ENCODE results near the gene TBC1D19.

TBC1D19 gene

GRCh38 chr4:26749867-26750266, 166.0 kb downstream of the TBC1D19 start:
- peaks cover 2% of the 10 kb centered on the region for H3K36me3 Mint-ChIP-seq
- no peak overlapping the region for H3K4me3 Mint-ChIP-seq
- no peak for DNase-seq
- no peaks in the 10 kb centered on the region for H3K4me1 Mint-ChIP-seq
- no peaks in the 10 kb centered on the region for H3K9me3 Mint-ChIP-seq
- H3K27me3 Mint-ChIP-seq = no peaks in the 10 kb centered on the region
- H3K27ac Mint-ChIP-seq = no peak overlapping the region
- CTCF ChIA-PET = interaction anchor here (1.4 kb wide), 1 partner anchor 13 kb away, joined by 3 read pairs; no protein-coding TSS in a partner anchor

- DNase-seq = no peak
- H3K9me3 Mint-ChIP-seq = no peaks in the 10 kb centered on the region
- no peaks in the 10 kb centered on the region for H3K27me3 Mint-ChIP-seq
- H3K27ac Mint-ChIP-seq = no peak overlapping the region
- H3K4me3 Mint-ChIP-seq = no peak overlapping the region
- no peaks in the 10 kb centered on the region for H3K4me1 Mint-ChIP-seq
- CTCF ChIA-PET = no interaction called here
- H3K36me3 Mint-ChIP-seq = peaks cover 2% of the 10 kb centered on the region
Observed at GRCh38 chr4:26751004-26751403, 167.1 kb downstream of the TBC1D19 start.

- Mint-ChIP-seq H3K36me3 (no peaks in the 10 kb centered on the region), H3K4me3 (no peak overlapping the region), H3K27ac (no peak overlapping the region), H3K4me1 (no peaks in the 10 kb centered on the region), H3K27me3 (no peaks in the 10 kb centered on the region), H3K9me3 (no peaks in the 10 kb centered on the region)
- DNase-seq = no peak
- CTCF ChIA-PET = no interaction called here
Observed at GRCh38 chr4:26751838-26752237, 168.0 kb downstream of the TBC1D19 start.

- Mint-ChIP-seq H3K27ac (no peak overlapping the region), H3K36me3 (no peaks in the 10 kb centered on the region), H3K4me1 (no peaks in the 10 kb centered on the region)
Observed at GRCh38 chr4:26753187-26753586, 169.3 kb downstream of the TBC1D19 start.

GRCh38 chr4:26753617-26754016, 169.7 kb downstream of the TBC1D19 start:
- H3K27me3 Mint-ChIP-seq = no peaks in the 10 kb centered on the region
- CTCF ChIA-PET = no interaction called here
- DNase-seq = no peak
- H3K36me3 Mint-ChIP-seq = no peaks in the 10 kb centered on the region
- no peaks in the 10 kb centered on the region for H3K9me3 Mint-ChIP-seq
- no peak overlapping the region for H3K27ac Mint-ChIP-seq
- no peaks in the 10 kb centered on the region for H3K4me1 Mint-ChIP-seq
- no peak overlapping the region for H3K4me3 Mint-ChIP-seq

More at GRCh38 chr4:26753187-26753586, 169.3 kb downstream of the TBC1D19 start:
- no peaks in the 10 kb centered on the region for H3K27me3 Mint-ChIP-seq
- CTCF ChIA-PET = no interaction called here
- H3K4me3 Mint-ChIP-seq = no peak overlapping the region
- H3K9me3 Mint-ChIP-seq = no peaks in the 10 kb centered on the region
- no peak for DNase-seq

GRCh38 chr4:26757751-26758150, 173.9 kb downstream of the TBC1D19 start:
- H3K36me3 Mint-ChIP-seq = peaks cover 2% of the 10 kb centered on the region
- H3K9me3 Mint-ChIP-seq = no peaks in the 10 kb centered on the region
- DNase-seq = no peak
- CTCF ChIA-PET = no interaction called here
- no peaks in the 10 kb centered on the region for H3K27me3 Mint-ChIP-seq
- no peak overlapping the region for H3K27ac Mint-ChIP-seq
- no peak overlapping the region for H3K4me3 Mint-ChIP-seq
- peaks cover 4% of the 10 kb centered on the region for H3K4me1 Mint-ChIP-seq

- no peak overlapping the region for H3K27ac Mint-ChIP-seq
- peaks cover 6% of the 10 kb centered on the region for H3K4me1 Mint-ChIP-seq
- no peaks in the 10 kb centered on the region for H3K9me3 Mint-ChIP-seq
- peaks cover 2% of the 10 kb centered on the region for H3K36me3 Mint-ChIP-seq
- CTCF ChIA-PET = no interaction called here
- no peaks in the 10 kb centered on the region for H3K27me3 Mint-ChIP-seq
- no peak for DNase-seq
- H3K4me3 Mint-ChIP-seq = no peak overlapping the region
Observed at GRCh38 chr4:26758899-26759298, 175.0 kb downstream of the TBC1D19 start.

GRCh38 chr4:26762650-26763049, 178.8 kb downstream of the TBC1D19 start:
- Mint-ChIP-seq H3K27me3 (no peaks in the 10 kb centered on the region), H3K27ac (no peak overlapping the region), H3K4me3 (no peak overlapping the region), H3K4me1 (peaks cover 6% of the 10 kb centered on the region), H3K9me3 (no peaks in the 10 kb centered on the region), H3K36me3 (peaks cover 2% of the 10 kb centered on the region)
- DNase-seq = no peak
- CTCF ChIA-PET = no interaction called here

- Mint-ChIP-seq H3K9me3 (no peaks in the 10 kb centered on the region), H3K4me1 (peaks cover 6% of the 10 kb centered on the region), H3K36me3 (peaks cover 2% of the 10 kb centered on the region), H3K4me3 (no peak overlapping the region), H3K27me3 (no peaks in the 10 kb centered on the region), H3K27ac (no peak overlapping the region)
- no peak for DNase-seq
- CTCF ChIA-PET = no interaction called here
Observed at GRCh38 chr4:26763063-26763462, 179.2 kb downstream of the TBC1D19 start.

GRCh38 chr4:26763648-26764047, 179.8 kb downstream of the TBC1D19 start:
- peaks cover 2% of the 10 kb centered on the region for H3K36me3 Mint-ChIP-seq
- CTCF ChIA-PET = no interaction called here
- no peak for DNase-seq
- H3K27me3 Mint-ChIP-seq = no peaks in the 10 kb centered on the region
- no peaks in the 10 kb centered on the region for H3K9me3 Mint-ChIP-seq
- H3K4me3 Mint-ChIP-seq = no peak overlapping the region
- peaks cover 6% of the 10 kb centered on the region for H3K4me1 Mint-ChIP-seq
- no peak overlapping the region for H3K27ac Mint-ChIP-seq

GRCh38 chr4:26764231-26764630, 180.3 kb downstream of the TBC1D19 start:
- no peak overlapping the region for H3K4me3 Mint-ChIP-seq
- peaks cover 2% of the 10 kb centered on the region for H3K36me3 Mint-ChIP-seq
- no peaks in the 10 kb centered on the region for H3K9me3 Mint-ChIP-seq
- CTCF ChIA-PET = no interaction called here
- DNase-seq = no peak
- H3K27me3 Mint-ChIP-seq = no peaks in the 10 kb centered on the region
- H3K27ac Mint-ChIP-seq = no peak overlapping the region
- H3K4me1 Mint-ChIP-seq = peaks cover 6% of the 10 kb centered on the region

GRCh38 chr4:26765515-26765914, 181.6 kb downstream of the TBC1D19 start:
- Mint-ChIP-seq H3K36me3 (peaks cover 2% of the 10 kb centered on the region), H3K27me3 (no peaks in the 10 kb centered on the region), H3K4me1 (peaks cover 6% of the 10 kb centered on the region), H3K4me3 (no peak overlapping the region), H3K27ac (no peak overlapping the region), H3K9me3 (no peaks in the 10 kb centered on the region)
- CTCF ChIA-PET = no interaction called here
- DNase-seq = no peak

GRCh38 chr4:26766141-26766540, 182.3 kb downstream of the TBC1D19 start:
- Mint-ChIP-seq H3K9me3 (no peaks in the 10 kb centered on the region), H3K27ac (no peak overlapping the region), H3K4me1 (peaks cover 6% of the 10 kb centered on the region), H3K36me3 (peaks cover 2% of the 10 kb centered on the region), H3K27me3 (no peaks in the 10 kb centered on the region), H3K4me3 (no peak overlapping the region)
- DNase-seq = no peak
- CTCF ChIA-PET = no interaction called here

- Mint-ChIP-seq H3K4me3 (no peak overlapping the region), H3K27me3 (no peaks in the 10 kb centered on the region), H3K4me1 (no peaks in the 10 kb centered on the region), H3K9me3 (no peaks in the 10 kb centered on the region), H3K36me3 (peaks cover 2% of the 10 kb centered on the region), H3K27ac (no peak overlapping the region)
- CTCF ChIA-PET = no interaction called here
- DNase-seq = no peak
Observed at GRCh38 chr4:26772096-26772873, 188.4 kb downstream of the TBC1D19 start.

GRCh38 chr4:26779224-26779623, 195.3 kb downstream of the TBC1D19 start:
- Mint-ChIP-seq H3K9me3 (no peaks in the 10 kb centered on the region), H3K4me1 (no peaks in the 10 kb centered on the region), H3K27me3 (no peaks in the 10 kb centered on the region), H3K27ac (no peak overlapping the region), H3K4me3 (no peak overlapping the region), H3K36me3 (no peaks in the 10 kb centered on the region)
- DNase-seq = no peak
- CTCF ChIA-PET = no interaction called here

All from activated naive CD4-positive, alpha-beta T cell treated with anti-CD3 and anti-CD28 coated beads, Interleukin-2, amount 10 ng/mL, durations not matched to agents 7 days and 5 days (primary cell).